C4-2B (cell line): Measurements from ENCODE around the gene TM9SF1.

ENCODE experiments used
- H3K27ac ChIP-seq: fragments of 450-650 bp; 2 replicates; pipeline ENCODE4 v1.5.1; 2017
- ZFX ChIP-seq: fragments of 450-650 bp; IDR thresholded peaks from 2 replicates; pipeline ENCODE4 v1.6.1; 2017
- TF ChIP-seq, protein P1 (sequence below): fragments of 450-650 bp; conservative IDR thresholded peaks from 2 replicates; pipeline ENCODE4 v1.5.1; 2017; ENCODE audit warnings: mild to moderate bottlenecking

The TM9SF1 gene

DNA sequence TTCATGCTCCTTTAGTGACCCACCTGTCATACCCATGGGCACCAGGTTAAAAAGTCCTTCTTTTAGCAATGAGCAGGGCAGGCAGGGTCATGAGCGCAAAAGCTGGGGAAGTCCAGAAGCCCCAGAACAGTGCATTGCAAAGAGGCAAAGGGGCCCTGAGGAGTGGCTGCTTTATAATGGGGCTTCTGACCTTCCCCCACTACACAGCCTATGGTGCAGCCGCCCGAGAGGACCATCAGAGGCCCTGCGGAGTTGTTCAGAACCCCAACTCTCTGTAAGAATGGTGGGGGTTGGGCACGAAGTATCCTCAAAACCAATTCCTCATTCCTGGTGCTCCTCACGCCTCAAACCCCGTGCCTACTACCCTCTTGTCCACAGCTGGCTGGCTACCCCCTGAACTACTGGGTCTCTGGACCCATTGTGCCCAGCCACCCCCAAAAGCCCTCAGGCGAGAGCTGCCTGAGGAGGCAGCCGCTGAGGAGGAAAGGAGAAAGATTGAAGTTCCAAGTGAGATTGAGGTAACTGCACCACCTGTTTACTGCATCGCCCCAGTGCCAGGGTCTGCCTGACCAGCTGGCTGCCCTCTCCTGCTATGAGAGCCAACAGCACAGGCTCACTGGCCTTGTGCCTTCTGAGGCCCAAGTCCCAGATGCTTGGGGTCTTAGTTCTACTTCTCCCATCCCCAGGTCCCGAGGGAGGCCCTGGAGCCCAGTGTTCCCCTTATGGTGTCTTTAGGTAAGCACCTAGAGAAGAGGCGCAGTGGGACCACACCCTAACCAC lies 16.7 kb downstream of the TM9SF1 start:
- TF ChIP-seq ZFX = no peak
- TF ChIP-seq, protein P1, sequence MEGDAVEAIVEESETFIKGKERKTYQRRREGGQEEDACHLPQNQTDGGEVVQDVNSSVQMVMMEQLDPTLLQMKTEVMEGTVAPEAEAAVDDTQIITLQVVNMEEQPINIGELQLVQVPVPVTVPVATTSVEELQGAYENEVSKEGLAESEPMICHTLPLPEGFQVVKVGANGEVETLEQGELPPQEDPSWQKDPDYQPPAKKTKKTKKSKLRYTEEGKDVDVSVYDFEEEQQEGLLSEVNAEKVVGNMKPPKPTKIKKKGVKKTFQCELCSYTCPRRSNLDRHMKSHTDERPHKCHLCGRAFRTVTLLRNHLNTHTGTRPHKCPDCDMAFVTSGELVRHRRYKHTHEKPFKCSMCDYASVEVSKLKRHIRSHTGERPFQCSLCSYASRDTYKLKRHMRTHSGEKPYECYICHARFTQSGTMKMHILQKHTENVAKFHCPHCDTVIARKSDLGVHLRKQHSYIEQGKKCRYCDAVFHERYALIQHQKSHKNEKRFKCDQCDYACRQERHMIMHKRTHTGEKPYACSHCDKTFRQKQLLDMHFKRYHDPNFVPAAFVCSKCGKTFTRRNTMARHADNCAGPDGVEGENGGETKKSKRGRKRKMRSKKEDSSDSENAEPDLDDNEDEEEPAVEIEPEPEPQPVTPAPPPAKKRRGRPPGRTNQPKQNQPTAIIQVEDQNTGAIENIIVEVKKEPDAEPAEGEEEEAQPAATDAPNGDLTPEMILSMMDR = no peak
- no peak overlapping the region for H3K27ac ChIP-seq

DNA sequence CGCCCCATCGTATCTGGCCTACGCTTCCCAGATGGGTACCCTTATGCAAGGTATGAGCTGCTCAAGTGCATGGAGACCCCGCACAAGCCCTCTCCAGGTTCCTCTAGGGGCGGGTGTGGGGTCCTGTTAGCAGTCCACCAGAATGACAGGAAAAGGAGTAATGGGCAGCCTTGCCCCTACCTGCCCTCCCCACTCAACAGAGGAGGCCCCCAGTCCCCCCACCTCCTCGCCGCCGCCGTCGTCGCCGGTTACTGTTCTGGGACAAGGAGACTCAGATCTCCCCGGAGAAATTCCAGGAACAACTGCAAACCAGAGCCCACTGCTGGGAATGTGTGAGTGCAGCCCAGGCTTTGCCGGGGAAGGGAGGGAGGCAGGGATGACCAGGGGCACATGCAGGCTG lies 17.4 kb downstream of the TM9SF1 start:
- H3K27ac ChIP-seq = no peak overlapping the region
- TF ChIP-seq ZFX = no peak
- TF ChIP-seq, protein P1 = no peak

DNA sequence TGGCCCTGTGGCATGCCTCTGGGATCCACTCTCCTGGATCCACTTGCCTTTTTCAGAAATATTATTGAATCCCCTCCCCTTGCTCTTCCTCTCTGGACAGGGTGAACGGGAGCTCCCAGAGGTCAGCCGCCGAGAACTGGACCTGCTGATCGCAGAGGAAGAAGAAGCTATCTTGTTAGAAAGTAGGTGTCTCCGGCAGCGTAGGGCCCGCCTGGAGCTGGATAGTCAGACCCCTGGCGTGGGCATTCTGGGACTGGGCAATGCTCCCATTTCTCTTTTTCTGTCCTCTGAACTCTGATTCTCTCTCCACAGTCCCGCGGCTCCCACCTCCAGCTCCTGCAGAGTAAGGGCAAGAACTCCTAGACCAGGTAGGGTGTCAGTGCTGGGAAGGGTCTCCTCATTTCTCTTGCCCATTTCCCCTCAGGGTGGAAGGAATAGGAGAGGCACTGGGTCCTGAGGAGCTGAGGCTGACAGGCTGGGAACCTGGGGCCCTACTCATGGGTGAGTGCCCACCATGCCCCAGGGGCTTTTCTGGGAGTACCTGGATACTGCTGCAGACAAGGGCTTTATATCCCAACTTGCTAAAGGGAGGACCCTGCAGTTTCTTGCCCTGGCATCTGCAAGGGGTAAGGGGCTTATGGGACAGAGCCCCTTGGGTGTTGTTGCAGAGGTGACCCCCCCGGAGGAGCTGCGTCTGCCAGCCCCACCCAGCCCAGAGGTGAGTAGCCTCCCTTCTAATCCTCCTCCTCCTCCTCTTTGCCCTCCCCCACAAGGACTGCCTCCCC lies 18.0 kb downstream of the TM9SF1 start:
- TF ChIP-seq, protein P1 = no peak
- TF ChIP-seq ZFX = no peak
- no peak overlapping the region for H3K27ac ChIP-seq

DNA sequence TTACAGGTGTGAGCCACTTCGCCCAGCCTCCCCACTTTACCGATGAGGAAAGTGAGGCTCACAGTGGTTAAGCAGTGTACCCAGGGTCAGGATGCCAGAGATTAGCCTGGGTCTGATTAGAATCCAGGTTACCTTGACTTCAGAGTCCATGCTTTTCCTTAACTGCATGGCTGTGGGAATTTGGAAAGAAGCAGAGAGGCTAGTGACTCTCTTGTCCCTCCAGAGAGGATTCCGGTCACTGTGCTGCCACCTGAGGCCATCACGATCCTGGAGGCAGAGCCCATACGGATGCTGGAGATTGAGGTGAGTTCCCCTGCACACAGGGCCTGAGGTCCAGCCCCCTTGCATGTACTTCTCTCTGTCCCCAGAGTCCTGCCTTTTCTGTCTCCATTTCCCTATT lies 18.6 kb downstream of the TM9SF1 start:
- TF ChIP-seq ZFX = no peak
- TF ChIP-seq, protein P1 = no peak
- H3K27ac ChIP-seq = no peak overlapping the region

DNA sequence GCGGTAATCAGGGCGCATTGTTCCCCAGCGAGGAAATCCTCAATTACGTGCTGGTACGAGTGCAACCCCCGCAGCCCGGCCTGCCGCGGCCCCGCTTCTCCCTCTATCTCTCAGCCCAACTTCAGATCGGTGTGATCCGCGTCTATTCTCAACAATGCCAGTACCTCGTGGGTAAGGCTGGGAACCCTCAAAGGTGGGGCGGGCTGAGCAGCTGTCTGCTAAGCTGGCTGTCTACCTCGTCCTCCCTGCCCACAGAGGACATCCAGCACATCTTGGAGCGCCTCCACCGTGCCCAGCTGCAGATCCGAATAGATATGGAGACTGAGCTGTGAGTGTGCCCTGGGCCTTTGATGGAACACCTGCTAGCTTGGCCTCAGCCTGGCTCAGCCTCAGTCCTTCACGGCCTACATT lies 22.4 kb downstream of the TM9SF1 start:
- H3K27ac ChIP-seq = no peak overlapping the region
- TF ChIP-seq, protein P1 = no peak

DNA sequence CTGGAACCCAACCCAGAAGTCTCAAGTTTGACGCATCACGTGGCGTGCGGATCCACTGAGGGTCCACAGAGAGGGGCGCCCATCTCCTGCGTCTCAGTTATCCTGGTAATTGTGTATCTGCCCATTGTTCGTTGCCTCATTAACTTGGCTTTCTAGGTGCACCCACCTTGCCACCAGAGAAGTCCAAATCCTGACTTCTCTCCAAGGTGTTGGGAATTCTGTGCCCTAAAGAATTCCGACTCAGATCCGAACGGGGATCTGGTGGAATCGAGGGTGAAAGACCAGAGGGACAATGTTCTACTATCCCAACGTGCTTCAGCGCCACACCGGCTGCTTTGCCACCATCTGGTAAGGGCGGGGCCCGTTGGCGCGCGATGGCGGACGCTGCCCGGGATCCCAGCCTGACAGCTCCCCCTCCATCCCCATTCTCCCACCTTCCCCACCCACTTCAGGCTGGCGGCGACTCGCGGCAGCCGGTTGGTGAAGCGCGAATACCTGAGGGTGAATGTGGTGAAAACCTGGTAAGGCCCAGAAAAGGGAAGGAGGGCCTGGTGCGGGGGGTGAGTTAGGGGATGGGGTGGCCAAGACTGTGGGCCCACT lies 22.9 kb downstream of the TM9SF1 start:
- H3K27ac ChIP-seq = no peak overlapping the region
- TF ChIP-seq, protein P1 = no peak
- no peak for TF ChIP-seq ZFX
